Islet of Langerhans (tissue), 1 donor: ENCODE measurements around the gene CLDN10.
A peak's percentile ranks its signal among the peaks of the same experiment; 100 is the strongest.
"Not testable (repeated sequence)": the region's sequence is repeated elsewhere in the genome, so short reads cannot be mapped to it uniquely, and the experiment has no call there.

Experiments used
- FAIRE-seq: peaks from one replicate; lab custom pipeline; 2011; peaks lifted over from hg19 to GRCh38; lab: Jason Lieb, UNC

The CLDN10 gene

DNA sequence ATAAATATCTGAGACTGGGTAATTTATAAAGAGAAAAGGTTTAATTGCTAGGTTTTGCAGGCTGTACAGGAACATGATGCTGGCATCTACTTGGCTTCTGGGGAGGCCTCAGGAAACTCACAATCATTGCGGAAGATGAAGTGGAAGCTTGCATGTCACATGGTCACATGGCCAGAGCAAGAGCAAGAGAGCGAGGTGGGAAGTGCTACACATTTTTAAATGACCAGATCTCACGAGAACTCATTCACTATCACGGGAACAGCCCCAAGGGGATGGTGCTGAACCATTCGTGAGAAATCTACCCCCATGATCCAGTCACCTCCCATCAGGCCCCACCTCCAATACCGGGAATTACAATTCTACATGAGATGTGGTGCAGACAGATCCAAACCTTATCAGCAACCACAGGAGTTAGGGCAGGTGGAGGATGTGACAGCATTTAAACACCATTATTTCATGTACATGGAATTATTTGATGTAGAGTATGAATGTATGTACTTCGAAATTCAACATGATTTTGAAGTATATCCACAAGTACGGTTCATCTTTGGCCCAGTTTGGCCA is 10.5 kb upstream of the CLDN10 start:
- FAIRE-seq: no peak

DNA sequence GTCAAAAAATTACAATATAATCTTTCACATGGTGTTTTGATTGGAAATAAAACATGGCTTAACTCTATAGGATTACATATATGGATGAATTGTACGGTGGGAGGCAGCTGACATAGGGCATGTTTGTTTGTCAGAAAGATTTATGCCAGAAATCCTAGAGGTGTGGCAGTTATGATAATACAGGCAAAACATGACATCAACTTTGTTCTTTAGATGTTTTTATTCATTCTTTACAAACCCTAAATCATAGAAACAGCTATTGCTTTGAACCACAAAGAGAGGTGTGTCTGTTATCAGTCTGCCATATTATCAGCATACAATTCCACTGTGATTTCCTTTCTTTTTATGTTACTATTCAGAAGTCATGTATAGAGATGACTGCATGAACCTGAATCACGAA is 8.2 kb upstream of the CLDN10 start:
- FAIRE-seq: no peak

- FAIRE-seq: no peak
Measured at GRCh38 chr13:95546919-95547318, 5.6 kb upstream of the CLDN10 start.

DNA sequence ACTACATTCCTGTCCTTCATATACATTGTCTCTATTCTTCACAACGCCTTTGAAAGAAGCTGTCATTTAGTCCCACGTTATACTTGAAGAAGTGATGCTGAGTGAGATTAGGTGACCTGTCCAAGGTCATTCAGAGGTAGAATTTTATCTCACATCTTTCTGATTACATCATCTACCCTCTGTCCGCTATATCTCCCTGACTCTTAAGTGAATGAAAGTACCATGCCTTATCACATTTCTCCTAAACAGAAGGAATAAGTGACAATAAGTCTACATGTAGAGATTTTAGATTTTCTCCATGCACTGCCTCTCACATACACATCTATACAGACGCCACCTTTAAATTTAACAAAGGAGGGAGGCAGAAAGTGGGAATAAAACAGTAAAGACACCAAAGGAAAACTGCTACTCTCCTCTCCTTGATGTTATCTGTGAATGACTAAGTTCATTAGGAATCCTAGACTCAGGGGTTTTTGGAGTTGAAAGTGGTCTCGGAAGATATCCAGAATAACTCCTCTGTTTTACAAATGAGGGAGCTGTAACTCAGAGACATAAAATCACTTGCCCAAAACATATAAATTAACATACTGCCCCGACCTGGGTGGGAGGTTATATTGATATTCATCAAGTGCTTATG is 4.9 kb upstream of the CLDN10 start:
- no peak for FAIRE-seq

GRCh38 chr13:95552208-95552538 is 347 bp upstream of the CLDN10 start:
- FAIRE-seq: no peak

DNA sequence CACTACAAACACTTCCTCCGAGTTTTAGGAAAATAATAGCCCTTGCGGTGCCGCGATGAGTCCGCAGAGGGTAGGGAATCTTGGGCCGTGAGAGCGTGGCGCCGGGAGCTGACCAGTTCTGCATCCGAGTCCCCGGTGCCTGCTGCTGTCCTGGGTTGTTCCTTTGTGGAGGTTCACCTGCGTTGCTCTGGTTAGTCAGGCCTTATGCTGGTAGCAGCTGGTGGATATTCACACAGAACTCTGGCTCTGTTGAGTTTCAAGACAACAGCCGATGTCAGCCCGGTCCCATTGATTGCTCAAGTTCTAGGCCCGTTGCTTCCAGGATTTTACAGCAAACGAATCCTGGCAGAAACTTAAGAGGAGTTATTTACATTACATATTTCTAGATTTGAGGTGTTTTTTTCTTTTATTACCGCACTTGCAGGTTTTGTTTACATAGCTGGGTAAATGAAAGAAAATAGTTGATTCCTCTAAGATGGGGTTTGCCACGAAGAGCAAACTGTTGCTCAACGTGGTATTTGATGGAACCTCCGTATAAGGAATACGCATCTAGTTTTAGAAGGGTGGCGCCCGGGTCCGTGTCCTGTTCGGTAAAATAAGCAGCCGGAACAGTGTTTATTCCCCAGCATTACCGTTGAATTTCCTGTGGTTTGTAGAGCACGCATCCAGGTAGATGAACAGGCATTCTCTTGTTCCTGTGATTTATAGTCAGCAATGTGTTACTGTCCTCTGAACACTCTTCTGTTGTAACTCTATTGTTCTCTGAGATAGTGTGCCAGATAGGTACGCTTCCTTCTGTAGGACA is 1.3 kb downstream of the CLDN10 start:
- FAIRE-seq: no peak

GRCh38 chr13:95557013-95557412 is 4.5 kb downstream of the CLDN10 start:
- FAIRE-seq: peak; percentile 27

DNA sequence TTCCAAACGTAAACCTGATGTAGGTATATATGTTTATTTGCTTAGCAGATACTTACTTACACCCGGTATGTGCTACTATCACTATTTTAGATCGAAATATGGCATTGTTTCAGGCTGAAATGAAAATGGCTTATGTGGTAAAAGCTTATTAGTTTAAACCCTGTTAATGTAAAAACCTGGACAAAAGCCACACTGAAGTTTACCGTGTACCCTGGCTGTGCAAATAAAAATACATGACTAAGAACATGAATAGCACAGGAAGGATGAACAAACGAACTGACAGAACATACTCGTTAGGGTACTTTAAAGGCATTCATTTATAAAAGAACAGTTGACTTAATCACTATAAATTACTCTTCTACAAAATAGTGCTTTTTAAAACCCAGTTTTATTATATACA is 6.6 kb downstream of the CLDN10 start:
- FAIRE-seq: no peak

DNA sequence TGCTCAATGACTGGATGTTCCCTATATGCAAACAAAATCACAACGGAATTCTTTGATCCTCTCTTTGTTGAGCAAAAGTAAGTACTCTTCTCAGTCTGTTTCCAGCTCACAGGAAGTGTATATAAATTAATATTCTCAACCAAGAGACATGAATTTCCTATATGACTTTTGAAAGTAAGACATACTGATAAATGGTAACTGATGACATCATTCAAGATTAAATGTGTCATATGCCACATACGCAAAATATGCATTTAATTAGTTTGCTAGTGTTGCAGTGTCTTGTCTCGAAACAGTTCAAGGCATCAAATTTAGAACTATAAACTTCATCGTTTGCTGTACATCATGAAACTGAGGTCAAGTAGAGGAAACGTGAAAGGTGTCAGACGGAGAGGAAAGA is 7.9 kb downstream of the CLDN10 start:
- FAIRE-seq: no peak

- FAIRE-seq: no peak
Measured at GRCh38 chr13:95564091-95564490, 11.6 kb downstream of the CLDN10 start.

DNA sequence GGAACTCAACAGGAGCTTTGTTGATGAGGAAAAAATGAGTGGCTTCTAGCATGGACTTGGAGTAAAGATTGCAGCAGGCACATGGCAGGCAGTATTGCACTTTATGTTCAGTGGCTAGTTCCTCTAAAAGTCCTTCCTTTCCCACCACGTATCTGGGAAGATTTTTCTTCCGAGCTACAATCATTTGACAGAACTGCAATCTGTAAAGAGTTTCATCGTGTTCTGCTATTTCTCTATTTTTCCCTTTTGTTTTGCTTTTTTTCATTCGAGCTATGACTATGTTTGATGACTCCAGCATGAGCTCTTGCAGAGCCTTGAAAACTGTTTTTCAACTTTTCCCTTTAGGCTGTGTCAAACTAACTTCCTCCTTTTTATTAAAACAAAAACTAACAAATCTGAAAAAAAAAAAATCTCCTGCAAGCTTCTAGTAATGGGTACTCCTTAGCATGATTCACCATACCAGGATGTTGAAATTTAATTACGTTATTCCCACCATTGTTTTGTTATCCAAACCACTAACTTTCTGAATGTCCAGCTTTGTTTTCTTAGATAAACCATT is 12.3 kb downstream of the CLDN10 start:
- FAIRE-seq: peak; percentile 30

- FAIRE-seq: not testable (repeated sequence)
Measured at GRCh38 chr13:95565758-95566157, 13.2 kb downstream of the CLDN10 start.

DNA sequence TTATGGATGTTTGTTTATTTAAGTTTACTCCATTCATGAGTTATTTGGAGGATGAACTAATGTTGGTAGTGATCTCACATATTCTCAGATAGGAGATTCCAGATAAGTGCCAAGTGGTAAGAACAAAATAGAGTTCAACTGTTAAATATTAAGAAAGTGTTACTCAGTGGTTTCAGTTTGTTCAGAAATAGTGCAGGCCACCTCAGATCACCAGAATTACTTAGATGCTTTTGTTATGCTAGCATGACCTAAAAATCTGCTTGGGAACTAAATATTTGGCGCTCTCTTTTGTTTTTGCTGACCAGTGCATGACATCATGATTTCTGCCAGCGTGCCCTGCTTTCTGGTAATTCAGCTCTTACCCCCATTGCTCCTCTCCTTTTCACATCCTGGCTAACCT is 15.6 kb downstream of the CLDN10 start:
- no peak for FAIRE-seq

DNA sequence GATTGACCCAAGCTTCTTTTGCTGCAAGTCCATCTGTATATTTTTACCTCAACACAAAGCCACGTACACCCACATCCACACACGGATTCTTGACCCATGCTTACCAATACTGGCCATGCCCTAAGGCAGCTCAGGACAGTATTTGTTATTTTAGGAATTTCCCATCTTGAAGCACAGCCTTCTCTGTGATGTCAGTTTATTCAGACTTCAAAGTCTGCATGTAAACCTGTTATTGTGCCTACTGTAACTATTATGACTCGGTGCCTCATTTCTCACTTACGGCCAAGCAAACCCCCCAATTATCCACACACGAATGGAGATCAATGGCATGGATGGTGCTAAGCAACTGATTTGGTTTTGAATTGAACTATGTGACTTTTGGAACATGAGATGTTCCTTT is 17.5 kb downstream of the CLDN10 start:
- FAIRE-seq: no peak

- FAIRE-seq: no peak
Measured at GRCh38 chr13:95571941-95572340, 19.4 kb downstream of the CLDN10 start.

- no peak for FAIRE-seq
Measured at GRCh38 chr13:95573221-95573620, 20.7 kb downstream of the CLDN10 start.

DNA sequence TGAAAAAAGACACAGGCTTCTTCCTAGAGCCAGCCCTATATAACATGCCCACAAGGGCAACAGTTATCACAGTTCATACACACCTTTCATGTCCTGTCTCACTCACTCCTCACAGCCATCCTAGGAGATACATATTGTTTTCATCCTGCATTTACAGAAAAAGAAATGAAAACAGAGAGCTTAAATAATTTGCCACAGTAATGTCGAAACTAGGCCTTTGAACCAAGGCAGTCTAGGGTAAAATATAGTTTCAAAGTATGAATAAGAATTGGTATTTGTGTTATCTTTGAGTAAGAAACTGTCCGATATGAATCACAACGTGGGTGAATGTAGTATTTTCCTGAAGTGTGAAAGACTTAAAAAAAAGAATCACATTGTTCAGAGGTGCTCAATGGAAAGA is 26.8 kb downstream of the CLDN10 start:
- FAIRE-seq: peak; percentile 79

GRCh38 chr13:95585867-95586266 is 33.3 kb downstream of the CLDN10 start:
- FAIRE-seq: no peak

DNA sequence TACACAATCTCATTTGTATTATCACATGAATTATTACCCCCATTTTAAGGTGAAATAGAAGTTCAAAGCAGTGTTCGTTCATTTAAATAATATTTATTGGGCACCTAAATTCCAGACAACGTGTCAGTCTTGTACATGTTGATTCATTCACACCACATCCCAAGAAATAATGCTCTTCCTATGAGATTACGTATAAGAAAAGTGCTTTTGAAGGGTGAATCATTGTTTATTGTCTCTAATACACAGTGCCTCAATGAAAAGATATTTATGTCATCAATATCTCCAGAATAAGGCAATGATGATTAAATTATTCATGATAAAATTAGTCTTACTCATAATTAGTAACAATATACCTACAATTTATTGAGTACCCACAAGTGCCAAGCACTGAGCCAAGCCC is 35.6 kb downstream of the CLDN10 start:
- FAIRE-seq: no peak

GRCh38 chr13:95588721-95589120 is 36.2 kb downstream of the CLDN10 start:
- FAIRE-seq: no peak

DNA sequence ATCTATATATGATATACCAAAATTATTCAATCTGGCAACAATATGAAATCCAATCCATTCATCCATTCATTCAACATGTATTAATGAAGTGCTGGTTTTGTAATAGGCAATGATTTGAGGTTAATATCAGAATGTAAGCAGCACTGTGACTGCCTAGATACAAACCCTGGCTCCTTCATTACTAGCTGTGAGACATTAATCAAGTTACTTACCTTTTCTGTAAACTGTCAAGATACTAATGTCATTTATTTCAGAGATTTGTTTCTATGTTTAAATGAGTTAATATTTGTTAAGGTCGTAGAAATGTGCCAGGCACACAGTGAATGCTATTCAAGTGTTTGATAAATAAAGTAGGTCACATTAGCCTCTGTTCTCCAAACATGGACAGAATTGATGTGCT is 40.9 kb downstream of the CLDN10 start:
- no peak for FAIRE-seq

DNA sequence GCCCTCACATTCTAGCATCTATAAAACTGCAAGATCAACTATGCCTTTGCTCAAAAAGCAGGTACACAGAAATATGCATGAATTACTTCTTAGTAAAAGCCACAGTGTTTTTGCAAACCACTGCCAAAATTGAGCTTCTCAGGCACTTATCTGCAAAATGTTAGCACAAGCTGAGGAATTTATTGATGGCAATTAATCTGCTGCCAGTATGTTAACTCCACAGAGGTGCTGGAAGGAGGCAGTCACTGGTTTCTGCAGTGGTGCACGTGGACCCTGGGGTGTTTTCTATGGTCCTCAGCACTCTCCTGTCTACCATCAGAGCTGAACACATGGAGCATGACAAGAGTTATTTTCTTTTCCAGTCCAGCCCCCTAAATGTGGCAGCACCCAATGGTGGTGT is 44.2 kb downstream of the CLDN10 start:
- no peak for FAIRE-seq

GRCh38 chr13:95601216-95601615 is 48.7 kb downstream of the CLDN10 start:
- no peak for FAIRE-seq

DNA sequence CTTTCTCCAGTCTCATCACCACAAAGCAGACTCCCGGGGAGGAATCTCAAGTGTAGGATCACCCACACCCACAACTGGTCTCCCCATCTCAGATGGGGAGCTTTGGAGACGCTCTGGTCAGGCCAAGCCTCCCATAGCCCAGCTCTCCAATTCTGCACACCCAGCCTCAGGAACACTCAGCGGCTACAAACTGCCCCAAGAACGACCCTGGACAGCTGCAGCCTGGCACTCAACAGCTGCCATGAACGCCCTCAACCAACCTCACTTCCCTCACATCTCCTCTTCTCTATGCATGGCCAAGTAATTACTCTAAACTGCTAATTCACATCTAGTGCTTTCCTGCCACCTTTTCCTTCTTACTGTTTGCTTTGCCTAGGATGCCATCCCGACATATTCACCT is 49.4 kb downstream of the CLDN10 start:
- FAIRE-seq: no peak
